HG02981 (cell line): ENCODE data around the gene PRKN.
"Not testable (repeated sequence)": the region's sequence is repeated elsewhere in the genome, so short reads cannot be mapped to it uniquely, and the experiment has no call there.

Experiments
- ATAC-seq: cut with Tn5 transposase; IDR thresholded peaks from one replicate; pipeline ENCODE4 v1.9.1; 2021; ENCODE audit warnings: mild to moderate bottlenecking, moderate library complexity; ENCODE audit not compliant: unreplicated experiment

PRKN gene

DNA sequence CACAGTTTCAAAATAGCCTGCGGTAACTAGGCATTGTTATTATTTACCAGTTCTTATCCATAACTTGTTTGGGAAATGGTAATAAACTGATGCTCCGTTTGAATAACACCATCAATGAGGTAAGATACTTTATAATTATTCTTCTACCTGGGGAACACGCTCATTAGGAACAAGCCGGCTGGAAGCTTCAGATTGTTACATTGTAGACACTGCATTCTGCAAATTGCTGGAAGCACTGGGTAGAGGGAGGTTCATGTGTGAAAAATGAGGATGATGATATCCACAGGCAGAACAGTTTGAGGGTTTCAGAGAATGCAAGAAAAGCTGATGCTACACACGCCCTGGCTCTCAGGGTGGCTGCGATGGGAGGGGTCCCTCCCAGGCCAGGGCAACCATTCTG, 893.1 kb downstream of the PRKN start:
- no peak for ATAC-seq

DNA sequence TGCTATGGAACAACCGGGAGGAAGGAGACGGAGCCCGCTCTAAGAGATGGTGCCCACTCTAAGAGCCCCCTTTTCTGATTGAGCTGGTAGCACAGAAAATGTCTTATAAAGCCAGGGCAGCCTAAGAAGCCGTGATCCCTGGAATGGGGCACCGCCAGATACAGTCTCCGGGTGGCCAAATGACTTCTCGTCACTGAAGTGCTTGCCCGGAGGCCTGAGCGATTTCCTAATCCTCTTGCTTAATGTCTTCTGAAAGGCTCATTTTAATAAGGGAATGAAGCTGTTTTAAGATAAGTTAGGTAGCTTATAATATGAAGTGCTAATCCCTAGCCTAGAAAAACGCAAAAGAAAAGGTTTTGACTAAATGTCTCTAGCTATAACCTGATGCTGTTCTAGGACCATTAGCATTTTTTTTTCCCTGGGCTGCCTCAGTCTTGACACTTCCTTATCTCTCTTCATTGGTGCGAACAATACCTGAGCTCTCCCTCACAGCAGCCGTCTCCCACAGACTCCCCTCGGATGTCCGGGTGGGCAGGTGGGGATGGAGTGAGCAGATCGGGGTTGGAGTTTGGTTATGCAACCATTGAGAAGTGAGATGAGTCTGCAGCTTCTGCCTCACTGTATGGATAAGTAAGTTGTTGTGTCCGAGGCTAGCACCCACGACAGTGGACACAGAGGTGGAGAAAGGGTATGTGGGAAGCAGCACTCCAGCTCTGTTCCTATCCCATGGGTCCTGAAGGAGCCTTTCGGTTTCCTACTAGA, 894.3 kb downstream of the PRKN start:
- ATAC-seq: no peak

DNA sequence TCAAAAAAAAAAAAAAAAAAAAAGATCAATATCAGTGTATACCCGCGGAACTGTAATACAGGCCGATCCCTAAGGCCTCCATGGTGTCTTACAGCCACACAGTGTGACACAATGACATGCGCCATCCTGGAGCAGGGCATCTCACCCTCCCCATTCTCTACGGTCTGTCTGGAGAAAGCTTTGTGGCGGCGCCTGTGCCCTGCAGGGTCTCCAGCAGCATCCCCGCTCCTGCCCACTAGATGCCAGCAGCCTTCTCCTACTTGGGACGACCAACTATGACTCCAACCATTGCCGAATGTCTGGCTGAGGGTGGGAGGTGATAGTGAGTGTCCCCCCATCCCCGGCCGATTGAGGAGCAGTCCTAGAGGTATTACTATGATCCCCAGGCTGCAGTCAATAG, 894.9 kb downstream of the PRKN start:
- ATAC-seq: no peak

DNA sequence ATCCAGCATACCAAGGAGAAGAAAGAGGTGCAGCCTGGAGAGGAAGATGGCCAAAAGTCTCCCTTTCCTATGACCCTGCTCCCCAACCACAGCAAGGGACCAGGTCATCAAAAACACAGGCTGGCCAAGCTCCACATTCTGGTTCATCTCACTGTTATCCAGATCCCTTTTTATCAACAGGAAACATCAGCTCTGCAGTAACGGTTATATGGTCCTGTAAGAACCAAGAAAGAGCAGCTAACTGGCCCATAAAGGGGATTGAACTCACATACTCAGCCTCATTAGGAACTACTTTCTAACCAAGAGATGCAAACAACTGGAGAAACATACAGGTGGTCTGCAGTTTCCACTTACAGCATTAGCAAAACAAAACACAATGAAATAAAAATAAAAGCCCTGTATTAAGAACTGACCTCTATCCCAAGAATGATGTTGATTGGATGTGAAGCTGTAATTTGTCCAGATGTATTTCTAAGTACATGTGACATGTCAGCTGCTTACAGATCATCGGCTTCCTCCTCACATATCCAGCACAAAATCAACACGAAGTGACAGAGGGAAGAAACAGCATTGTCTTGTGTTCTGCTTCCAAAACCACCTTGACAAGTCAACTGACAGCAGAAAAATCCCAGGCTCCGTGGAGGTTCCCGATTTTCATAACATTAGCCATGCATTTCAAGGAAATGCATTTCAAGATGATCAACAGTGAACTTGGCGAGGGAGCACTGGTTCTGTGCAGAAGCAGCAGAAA, 896.5 kb downstream of the PRKN start:
- ATAC-seq: no peak

DNA sequence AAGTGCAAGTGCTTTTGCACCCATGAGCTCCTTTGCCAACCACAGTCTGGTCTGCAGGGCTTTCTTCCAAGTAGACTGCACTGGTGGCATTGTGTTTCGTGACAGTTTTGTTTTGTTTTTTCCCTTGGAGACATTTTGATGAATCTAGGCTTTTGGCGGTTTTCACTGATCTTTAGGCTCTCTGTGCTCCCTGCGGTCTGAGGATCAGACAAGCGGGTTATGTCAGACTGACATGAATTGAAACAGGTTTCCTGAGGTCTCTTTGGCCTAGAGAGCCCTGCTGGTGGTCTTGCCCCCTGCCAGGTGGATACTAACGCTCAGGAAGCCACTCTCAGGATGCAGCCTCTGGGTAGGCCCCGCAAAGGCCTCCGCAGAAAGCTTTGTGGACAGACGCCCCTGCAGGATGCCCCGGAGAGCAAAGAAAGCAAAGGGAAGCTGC, 898.3 kb downstream of the PRKN start:
- no peak for ATAC-seq

DNA sequence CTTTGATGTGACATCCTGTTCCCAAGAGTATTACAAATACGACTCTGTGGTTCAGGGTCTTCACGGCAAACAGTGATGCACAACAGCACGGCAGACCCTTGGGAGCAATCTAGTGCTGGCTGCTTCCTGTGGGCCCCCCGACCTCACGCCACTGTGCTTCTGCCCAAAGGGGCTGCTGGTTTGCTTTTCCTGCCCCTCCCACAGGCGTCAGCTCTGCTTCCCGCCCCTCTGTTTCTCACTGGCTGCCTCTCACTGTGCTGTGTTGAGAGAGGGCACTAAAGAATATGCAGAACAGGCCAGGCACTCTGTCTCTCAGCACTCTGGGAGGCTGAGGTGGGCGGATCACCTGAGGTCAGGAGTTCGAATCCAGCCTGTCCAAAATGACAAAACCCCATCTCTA, 899.2 kb downstream of the PRKN start:
- ATAC-seq: no peak

DNA sequence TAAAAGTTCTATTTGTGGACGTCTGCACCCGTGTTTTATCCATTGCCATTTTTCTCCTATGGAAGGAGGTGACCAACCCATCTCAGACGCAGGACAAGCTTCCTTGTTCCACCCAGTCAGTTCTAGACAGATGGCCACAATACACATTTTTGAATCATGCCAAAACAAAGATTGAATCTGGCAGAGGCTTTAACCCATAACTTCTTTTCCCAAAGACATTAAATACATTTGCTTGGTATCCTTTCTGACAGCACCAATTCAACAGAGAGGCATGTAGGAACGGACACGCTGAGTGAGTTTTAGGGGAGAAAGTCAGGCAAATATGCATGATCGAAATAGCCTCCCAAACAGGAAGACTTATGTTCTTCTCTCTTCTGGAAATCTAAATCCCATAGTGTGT, 901.1 kb downstream of the PRKN start:
- ATAC-seq: no peak

DNA sequence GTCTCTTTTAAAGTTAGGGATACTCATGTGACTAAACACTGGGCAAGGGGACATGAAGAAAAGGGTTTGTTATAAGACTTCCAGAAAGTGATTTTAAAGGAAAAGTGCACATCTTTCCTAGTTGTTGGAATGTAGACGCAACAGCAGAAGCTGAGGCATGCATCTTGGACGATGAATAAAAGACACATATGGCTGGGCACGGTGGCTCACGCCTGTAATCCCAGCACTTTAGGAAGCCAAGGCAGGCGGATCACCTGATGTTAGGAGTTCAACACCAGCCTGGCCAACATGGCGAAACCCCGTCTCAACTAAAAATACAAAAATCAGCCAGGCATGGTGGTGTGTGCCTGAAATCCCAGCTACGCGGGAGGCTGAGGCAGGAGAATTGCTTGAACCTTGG, 905.4 kb downstream of the PRKN start:
- ATAC-seq: not testable (repeated sequence)

DNA sequence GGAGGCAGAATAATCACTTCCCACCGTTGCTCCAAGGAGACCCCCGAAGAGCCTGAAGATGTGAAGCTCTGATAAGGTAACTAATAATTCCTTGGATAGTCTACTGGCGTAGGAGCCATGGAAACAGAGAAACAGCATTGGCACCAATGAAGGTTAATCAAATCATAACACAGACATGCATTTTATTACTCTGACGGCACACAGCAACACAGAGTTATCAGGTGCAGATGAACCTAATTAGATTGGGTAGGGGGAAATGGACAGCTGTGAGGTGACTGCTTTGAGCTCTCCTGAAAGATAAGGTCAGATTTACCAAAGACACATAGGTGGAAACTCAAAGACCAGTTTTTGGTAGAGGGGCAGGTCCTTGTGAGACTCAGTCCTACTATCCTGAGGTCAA, 909.7 kb downstream of the PRKN start:
- ATAC-seq: no peak

DNA sequence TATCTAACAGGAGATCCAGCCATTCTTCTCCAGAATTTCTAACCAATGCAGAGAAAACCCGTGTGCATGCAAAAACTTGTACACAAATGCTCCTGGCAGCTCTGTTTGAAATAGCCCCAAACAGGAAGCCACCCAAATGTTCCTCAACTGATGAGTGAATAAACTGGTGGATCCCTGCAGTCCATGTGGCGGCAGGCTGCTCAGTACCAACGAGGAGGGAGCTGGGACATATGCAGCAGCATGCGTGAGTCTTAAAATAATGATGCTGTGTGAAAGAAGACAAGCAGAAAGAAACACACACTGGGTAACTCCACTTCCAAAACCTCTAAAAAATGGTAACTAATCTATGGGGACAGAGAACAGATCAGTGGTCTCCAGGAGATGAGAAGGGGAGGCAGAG, 911.6 kb downstream of the PRKN start:
- no peak for ATAC-seq

DNA sequence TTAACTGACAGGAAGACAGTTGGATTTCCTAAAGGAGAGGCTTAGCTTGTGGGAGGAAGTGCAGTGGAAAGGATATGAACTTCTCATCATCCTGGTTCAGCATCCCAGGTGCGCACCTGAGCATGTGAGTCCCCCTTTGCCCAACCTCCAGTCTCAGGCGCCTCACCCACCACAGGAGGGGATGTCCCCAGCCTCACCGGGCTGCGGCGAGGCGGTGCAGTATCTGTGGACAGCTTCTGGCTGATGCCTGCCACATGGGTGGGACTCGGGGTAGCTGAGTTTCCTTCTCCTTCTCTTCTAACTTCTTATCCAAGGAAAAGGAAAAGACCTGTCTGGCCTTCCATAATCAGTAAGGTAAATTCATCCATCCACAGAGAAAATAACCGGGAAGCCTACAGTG, 914.4 kb downstream of the PRKN start:
- ATAC-seq: no peak

DNA sequence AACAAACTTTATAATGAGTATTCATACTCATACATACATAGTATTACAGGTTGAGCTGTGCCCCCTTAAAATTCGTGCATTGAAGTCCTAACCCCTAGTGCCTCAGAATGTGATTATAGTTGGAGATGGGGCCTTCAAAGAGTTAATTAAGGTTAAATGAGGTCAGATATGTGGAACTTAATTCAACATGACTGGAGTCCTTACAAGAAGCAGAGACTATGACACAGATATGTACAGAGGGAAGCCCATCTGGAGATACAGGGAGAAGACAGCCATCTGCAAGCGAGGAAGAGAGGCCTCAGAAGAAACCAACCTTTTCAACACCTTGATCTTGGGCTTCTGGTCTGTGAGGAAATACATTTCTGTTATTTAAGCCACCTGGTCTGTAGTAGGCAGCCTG, 917.6 kb downstream of the PRKN start:
- no peak for ATAC-seq

DNA sequence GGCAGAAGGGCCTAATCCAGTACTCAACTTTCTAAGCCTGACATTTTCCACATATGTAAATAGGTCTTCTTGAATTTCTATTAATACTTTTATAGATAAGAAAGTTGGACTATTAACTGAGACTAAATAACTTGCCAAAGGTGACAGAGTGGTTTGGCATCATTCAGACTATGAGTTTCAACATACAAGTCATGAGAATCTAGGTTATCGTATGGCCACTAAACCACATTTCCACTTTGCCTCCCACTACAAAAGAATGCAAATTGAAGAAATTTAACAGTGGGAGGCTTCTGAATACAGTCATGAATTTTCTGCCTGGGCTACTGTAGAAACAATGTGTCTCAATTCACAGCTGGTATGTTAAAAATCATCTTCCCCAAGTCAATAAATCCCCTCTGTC, 922.7 kb downstream of the PRKN start:
- ATAC-seq: no peak

DNA sequence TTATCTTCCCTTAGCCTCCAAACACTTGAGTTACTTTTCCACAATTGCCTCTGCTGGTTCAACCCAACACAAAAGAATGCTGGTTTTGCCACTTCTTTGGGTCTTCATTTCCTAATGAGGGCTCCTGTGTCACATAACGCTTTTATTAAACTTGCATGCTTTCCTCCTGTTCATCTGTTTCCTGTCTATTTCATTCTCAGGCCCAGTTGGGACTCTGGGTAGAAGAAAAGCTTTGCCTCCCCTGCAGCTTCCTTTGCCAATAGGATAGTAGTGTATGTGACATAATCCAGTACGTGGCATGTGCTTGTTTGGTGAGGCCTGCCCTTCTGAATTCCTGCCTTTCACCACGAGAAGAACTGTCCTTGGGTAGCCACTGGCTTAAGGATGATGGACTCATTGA, 924.4 kb downstream of the PRKN start:
- ATAC-seq: no peak

DNA sequence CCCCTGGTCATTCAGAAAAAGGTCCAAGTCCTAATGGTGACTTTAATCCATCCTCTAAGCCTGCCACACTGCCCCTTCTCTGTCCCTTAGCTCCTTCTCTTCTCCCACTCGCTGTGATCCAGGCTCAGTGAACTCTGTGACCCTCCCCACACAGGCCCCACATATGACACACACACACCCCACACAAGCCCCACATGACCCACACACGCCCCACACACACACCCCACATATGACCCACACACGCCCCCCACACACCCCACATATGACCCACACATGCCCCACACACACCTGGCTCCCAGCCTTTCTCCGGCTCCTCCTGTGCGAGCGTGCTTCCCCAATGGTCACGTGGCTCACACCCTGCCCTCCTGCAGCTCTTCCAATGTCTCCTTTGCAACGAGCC, 925.3 kb downstream of the PRKN start:
- no peak for ATAC-seq

DNA sequence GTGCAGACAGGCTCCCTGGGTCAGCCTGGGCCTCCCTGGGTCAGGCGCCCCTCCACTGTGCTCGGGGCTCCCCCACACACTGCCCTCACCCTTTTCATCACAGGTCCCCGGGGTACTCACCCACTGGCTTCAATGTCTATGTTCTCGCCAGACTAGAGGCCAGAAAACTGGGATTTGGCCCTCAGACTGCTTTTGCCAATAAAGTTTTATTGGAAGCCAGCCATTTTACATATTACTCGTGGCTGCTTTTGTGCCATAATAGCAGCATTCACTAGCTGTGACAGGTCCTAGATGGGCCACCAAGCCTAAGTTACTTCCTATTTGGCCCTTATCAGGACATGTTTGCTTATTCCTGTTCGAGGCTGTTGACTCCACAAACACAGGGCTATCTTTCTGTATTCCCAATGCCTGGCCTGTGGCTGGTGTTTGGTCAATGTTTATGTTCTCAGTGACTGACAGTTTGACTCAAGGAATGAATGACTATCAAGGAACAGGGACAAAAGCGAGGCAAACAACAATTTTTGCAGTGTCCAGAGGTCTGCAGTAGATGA, 928.6 kb downstream of the PRKN start:
- no peak for ATAC-seq

DNA sequence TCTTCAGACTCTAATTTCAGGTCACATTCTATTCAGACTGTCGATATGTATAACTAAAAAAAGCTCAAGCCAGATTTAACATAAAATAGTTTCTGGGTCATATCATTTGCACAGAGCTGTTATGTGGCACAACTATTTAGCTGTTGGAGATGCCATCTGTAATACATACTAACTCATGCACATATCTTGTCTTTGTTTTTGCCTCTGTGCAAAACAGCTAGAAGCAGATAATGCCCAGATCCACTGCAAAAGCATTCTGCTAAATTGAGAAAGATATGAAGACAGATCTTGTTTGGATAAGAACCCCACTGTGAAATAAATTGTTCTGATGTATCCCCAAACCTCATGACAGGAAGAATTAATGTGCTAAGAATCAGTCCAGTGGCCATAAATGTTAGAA, 930.9 kb downstream of the PRKN start:
- no peak for ATAC-seq

DNA sequence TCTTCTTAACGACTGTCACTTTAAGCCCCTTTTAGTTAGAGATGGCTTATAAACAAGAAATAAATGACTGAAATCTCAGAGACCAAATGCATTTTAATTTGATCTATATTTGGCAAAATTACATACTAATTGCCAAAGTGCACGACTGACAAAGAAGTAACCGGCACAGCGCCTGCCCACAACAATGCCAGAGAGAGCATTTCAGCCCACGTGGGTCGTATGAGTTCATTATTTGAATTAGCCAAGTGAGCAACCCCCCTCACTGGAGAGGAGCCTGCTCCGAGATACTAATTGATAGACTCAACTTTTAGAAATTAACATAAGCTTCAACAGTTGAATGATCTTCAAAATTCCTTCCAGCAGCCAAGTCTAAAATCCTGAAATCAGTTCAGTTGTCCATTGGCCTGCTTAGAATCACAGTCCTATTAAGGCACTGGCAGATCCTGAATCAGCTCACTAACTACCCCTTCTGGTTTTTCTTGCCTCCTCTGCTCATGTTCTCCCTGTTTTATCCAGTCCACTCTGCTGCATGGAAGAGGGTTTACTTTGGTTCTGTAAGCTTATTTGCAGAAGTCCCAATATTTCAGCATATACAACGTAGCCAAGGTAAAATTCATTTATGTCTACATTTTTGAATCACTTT, 934.6 kb downstream of the PRKN start:
- ATAC-seq: no peak

DNA sequence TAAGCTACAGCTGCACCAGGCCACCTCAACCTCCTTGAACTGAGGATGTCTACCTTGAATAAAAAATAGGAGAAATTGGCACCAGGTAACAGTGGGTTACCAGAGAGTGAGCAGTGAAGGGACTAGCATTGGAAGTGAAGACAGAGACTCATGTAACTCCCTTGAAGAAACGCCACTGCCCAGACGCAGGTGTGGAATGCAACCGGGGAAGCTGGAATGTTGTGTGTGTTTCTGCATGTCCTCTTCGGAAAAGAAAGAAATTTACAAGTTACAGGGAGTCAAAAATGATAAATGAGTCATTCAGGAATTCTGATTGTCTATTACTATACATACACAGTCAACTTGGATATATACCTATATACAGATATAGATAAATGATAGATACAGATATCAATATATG, 939.0 kb downstream of the PRKN start:
- no peak for ATAC-seq

DNA sequence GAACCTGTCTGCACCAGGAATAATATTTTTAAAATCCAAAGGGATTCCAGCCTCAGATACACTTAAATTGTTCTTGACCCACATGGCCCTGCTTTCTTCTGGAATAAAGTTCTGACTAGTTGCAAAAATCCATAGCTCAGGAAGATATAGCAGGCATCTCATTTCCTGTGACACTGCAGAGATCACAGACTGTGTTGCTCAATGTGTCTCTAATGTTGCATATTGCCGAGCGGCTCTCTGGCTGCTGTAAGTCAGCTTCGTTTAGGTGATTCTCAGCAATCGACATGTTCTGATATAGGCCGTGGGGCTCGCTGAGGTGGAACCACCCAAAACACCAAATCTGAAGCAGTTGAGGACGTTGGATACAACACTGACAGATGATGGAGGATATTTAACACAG, 955.4 kb downstream of the PRKN start:
- ATAC-seq: no peak

DNA sequence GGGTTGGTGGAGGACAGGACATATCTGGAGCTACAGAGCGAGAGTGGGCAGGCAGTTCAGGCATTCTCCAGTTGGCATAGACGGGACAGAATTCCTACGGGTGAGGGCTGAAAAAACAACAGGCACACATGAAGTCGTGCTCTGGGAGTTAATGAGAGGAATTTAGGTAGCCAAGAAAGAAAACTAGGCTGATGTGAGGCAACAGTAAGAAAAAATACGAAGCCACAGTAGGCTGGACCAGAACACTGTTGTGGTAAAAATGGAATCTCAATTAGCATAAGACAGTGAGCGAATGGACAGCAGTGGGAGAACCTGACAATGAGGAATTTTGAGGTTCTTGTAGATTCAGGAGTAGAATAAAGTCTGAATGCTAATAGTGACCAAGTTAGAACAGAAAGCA, 965.6 kb downstream of the PRKN start:
- ATAC-seq: no peak

DNA sequence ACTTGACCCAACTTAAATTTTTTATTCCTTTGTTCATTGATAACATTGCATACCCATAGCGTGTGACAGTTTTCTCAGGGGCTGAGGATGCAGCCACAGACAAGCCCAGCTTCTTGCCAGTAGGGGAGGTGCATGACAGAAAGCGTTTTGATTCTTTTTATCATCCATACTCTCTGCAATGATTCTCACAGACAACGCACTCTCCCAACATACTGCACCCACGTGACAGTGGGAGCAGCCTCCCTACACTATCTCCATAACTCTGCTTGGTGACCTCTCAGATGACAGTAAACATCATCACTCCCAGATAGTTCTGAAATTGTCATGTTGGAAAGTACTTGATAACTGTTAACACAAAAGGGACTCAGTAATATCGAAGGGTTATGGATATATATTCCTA, 972.5 kb downstream of the PRKN start:
- no peak for ATAC-seq
